ENCODE data around the gene HMCN2. TPM values are rescaled to one million over a fixed set of nuclear protein-coding genes. Genes with fewer than 3 reads are reported as not detected.

Gene HMCN2
- total and polyA plus RNA-seq, 2 experiments from 2014 or later, result 0.27 to 0.36 TPM

GRCh38 chr9:130358928-130359327 is 93.4 kb downstream of the HMCN2 start:
- H3K4me3 ChIP-seq, result no peak overlapping the region
- no peaks in the 10 kb centered on the region for H3K36me3 ChIP-seq
- no peaks in the 10 kb centered on the region for H3K27me3 ChIP-seq
- TF ChIP-seq CTCF (IDR thresholded peaks at IDR 0.05; ENCODE audit: low read depth, low read length), result no peak
- no peaks in the 10 kb centered on the region for H3K9me3 ChIP-seq (ENCODE audit: low read depth)
- H3K4me1 ChIP-seq (ENCODE audit: low read depth), result no peaks in the 10 kb centered on the region
- no peak overlapping the region for H3K27ac ChIP-seq
- no peak for DNase-seq (ENCODE audit: low read depth in 1 of 2, low spot score in 1 of 2)

DNA sequence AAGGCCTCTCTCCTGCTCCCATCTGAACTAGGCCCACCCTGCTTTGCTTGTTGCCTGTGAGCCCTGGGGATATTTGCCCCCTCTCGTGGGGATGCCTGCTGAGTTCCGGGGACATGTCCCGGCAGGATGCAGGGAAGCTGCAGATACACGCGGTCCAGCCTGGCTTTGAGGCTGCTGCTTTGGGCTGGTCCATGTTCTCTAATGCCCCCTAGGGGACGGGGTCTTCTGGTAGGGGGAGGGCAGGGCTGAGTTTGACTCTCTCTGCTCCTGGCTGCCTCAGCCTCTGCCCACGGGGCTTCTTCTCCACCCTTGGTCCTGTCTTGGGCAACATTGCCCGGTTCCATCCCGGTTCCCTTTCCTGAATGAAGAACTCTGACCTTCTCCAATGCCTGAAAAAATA is 94.3 kb downstream of the HMCN2 start:
- no peak for TF ChIP-seq CTCF (IDR thresholded peaks at IDR 0.05; ENCODE audit: low read depth, low read length)
- no peaks in the 10 kb centered on the region for H3K27me3 ChIP-seq
- H3K9me3 ChIP-seq (ENCODE audit: low read depth), result no peaks in the 10 kb centered on the region
- H3K36me3 ChIP-seq, result no peaks in the 10 kb centered on the region
- H3K4me3 ChIP-seq, result no peak overlapping the region
- H3K4me1 ChIP-seq (ENCODE audit: low read depth), result no peaks in the 10 kb centered on the region
- no peak overlapping the region for H3K27ac ChIP-seq
- DNase-seq (ENCODE audit: low read depth in 1 of 2, low spot score in 1 of 2), result no peak

DNA sequence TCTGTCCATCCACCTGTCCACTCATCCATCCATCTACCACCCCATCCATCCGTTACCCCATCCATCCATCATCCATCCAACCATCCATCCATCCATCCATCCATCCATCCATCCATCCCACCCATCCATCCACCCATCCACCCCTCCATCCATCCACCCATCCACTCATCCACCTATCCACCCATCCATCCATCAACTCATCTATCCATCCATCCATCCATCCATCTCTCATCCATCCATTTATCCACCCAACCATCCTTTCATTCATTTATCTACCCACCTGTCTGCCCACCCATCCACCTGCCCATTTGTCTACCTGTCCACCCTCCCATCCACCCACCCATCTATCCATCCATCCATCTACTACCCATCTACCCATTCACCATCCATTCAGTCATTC is 95.1 kb downstream of the HMCN2 start:
- no peaks in the 10 kb centered on the region for H3K9me3 ChIP-seq (ENCODE audit: low read depth)
- no peak for TF ChIP-seq CTCF (IDR thresholded peaks at IDR 0.05; ENCODE audit: low read depth, low read length)
- no peak overlapping the region for H3K4me3 ChIP-seq
- no peak for DNase-seq (ENCODE audit: low read depth in 1 of 2, low spot score in 1 of 2)
- H3K27me3 ChIP-seq, result no peaks in the 10 kb centered on the region
- no peak overlapping the region for H3K27ac ChIP-seq
- H3K36me3 ChIP-seq, result no peaks in the 10 kb centered on the region
- H3K4me1 ChIP-seq (ENCODE audit: low read depth), result no peaks in the 10 kb centered on the region

- Histone ChIP-seq H3K9me3 (ENCODE audit: low read depth) (no peaks in the 10 kb centered on the region), H3K36me3 (no peaks in the 10 kb centered on the region)
Measured at GRCh38 chr9:130361873-130362362, 96.4 kb downstream of the HMCN2 start.

DNA sequence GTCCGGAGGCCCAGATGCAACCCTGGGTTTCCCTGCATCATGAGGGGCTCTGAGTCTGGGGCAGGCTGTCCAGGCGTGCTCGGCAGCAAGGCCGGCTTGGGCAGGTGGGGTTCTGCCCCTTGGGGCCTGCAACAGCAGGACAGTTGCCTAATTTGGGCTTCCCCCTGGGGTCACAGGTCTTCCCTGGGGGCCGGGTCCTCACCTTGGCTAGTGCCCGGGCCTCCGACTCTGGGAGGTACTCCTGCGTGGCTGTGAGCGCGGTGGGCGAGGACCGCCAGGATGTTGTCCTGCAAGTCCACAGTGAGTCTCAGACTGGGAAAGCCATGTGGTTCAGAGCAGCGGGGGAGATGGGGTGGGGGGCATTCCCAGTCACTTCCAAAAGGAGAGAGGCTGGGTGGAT is 97.1 kb downstream of the HMCN2 start:
- Histone ChIP-seq H3K4me1 (ENCODE audit: low read depth) (no peaks in the 10 kb centered on the region), H3K9me3 (ENCODE audit: low read depth) (no peaks in the 10 kb centered on the region), H3K27ac (no peak overlapping the region), H3K4me3 (no peak overlapping the region), H3K27me3 (no peaks in the 10 kb centered on the region), H3K36me3 (no peaks in the 10 kb centered on the region)
- no peak for TF ChIP-seq CTCF (IDR thresholded peaks at IDR 0.05; ENCODE audit: low read depth, low read length)
- no peak for DNase-seq (ENCODE audit: low read depth in 1 of 2, low spot score in 1 of 2)

More at GRCh38 chr9:130361873-130362362, 96.4 kb downstream of the HMCN2 start:
- DNase-seq (ENCODE audit: low read depth in 1 of 2, low spot score in 1 of 2), result no peak
- no peak overlapping the region for H3K27ac ChIP-seq
- no peak for TF ChIP-seq CTCF (IDR thresholded peaks at IDR 0.05; ENCODE audit: low read depth, low read length)
- no peaks in the 10 kb centered on the region for H3K4me1 ChIP-seq (ENCODE audit: low read depth)
- H3K27me3 ChIP-seq, result no peaks in the 10 kb centered on the region
- no peak overlapping the region for H3K4me3 ChIP-seq
